Type B pancreatic cell (in vitro differentiated cells): Measurements from ENCODE around the gene RELB. TPM values are rescaled to one million over a fixed set of nuclear protein-coding genes. Genes with fewer than 3 reads are reported as not detected.

Experiments used
- DNase-seq: peaks from one replicate; pipeline ENCODE4 v3.0.0; 2021; ENCODE audit warnings: mixed read lengths; ENCODE audit not compliant: unreplicated experiment; ENCODE audit errors: extremely low spot score
- H3K27ac Mint-ChIP-seq: 2 replicates; pipeline ENCODE4 v1.8.0; 2021; ENCODE audit warnings: mild to moderate bottlenecking, mixed read lengths
- H3K27me3 Mint-ChIP-seq: 2 replicates; pipeline ENCODE4 v1.8.0; 2021; ENCODE audit warnings: mixed read lengths
- H3K36me3 Mint-ChIP-seq: 2 replicates; pipeline ENCODE4 v1.8.0; 2021; ENCODE audit warnings: mixed read lengths
- H3K4me1 Mint-ChIP-seq: one replicate; pipeline ENCODE4 v1.8.0; 2021; ENCODE audit warnings: mixed read lengths; ENCODE audit not compliant: unreplicated experiment
- H3K4me3 Mint-ChIP-seq: 2 replicates; pipeline ENCODE4 v1.8.0; 2021; ENCODE audit warnings: mild to moderate bottlenecking, mixed read lengths
- H3K9me3 Mint-ChIP-seq: 2 replicates; pipeline ENCODE4 v1.8.0; 2021; ENCODE audit warnings: mixed read lengths
- CTCF ChIP-seq: fragments of 200-600 bp; sonication (generic); conservative IDR thresholded peaks from 2 replicates; pipeline ENCODE4 v1.5.0; 2021; ENCODE audit warnings: antibody characterized with exemption, mild to moderate bottlenecking
- total RNA-seq: library from RNA; stranded (reverse); gene quantifications from 2 replicates; pipeline ENCODE4 v1.2.1, GENCODE V29; 2021; ENCODE audit warnings: low replicate concordance

Gene RELB
- total RNA-seq, 1 donor from 2014 or later: 6.9 TPM

- H3K36me3 Mint-ChIP-seq: no peaks in the 10 kb centered on the region
Observed at GRCh38 chr19:45019187-45019586, 17.9 kb downstream of the RELB start.

GRCh38 chr19:45020071-45020470 is 18.8 kb downstream of the RELB start:
- H3K4me3 Mint-ChIP-seq: no peak overlapping the region
- H3K36me3 Mint-ChIP-seq: no peaks in the 10 kb centered on the region
- TF ChIP-seq CTCF: no peak
- peaks cover 3% of the 10 kb centered on the region for H3K4me1 Mint-ChIP-seq
- DNase-seq: no peak
- H3K9me3 Mint-ChIP-seq: no peaks in the 10 kb centered on the region
- H3K27ac Mint-ChIP-seq: no peak overlapping the region
- no peaks in the 10 kb centered on the region for H3K27me3 Mint-ChIP-seq

More at GRCh38 chr19:45019187-45019586, 17.9 kb downstream of the RELB start:
- H3K27me3 Mint-ChIP-seq: no peaks in the 10 kb centered on the region
- no peak overlapping the region for H3K27ac Mint-ChIP-seq
- TF ChIP-seq CTCF: no peak
- DNase-seq: no peak
- H3K4me1 Mint-ChIP-seq: peaks cover 3% of the 10 kb centered on the region
- H3K9me3 Mint-ChIP-seq: no peaks in the 10 kb centered on the region
- no peak overlapping the region for H3K4me3 Mint-ChIP-seq

GRCh38 chr19:45021971-45022370 is 20.7 kb downstream of the RELB start:
- H3K27me3 Mint-ChIP-seq: no peaks in the 10 kb centered on the region
- no peak for DNase-seq
- H3K4me3 Mint-ChIP-seq: no peak overlapping the region
- H3K4me1 Mint-ChIP-seq: peaks cover 2% of the 10 kb centered on the region
- H3K27ac Mint-ChIP-seq: no peak overlapping the region
- no peaks in the 10 kb centered on the region for H3K36me3 Mint-ChIP-seq
- no peak for TF ChIP-seq CTCF
- H3K9me3 Mint-ChIP-seq: no peaks in the 10 kb centered on the region

- no peaks in the 10 kb centered on the region for H3K4me1 Mint-ChIP-seq
- H3K4me3 Mint-ChIP-seq: no peak overlapping the region
- no peak for DNase-seq
- no peak for TF ChIP-seq CTCF
- H3K27me3 Mint-ChIP-seq: no peaks in the 10 kb centered on the region
- no peak overlapping the region for H3K27ac Mint-ChIP-seq
- H3K9me3 Mint-ChIP-seq: no peaks in the 10 kb centered on the region
- H3K36me3 Mint-ChIP-seq: no peaks in the 10 kb centered on the region
Observed at GRCh38 chr19:45023048-45023447, 21.8 kb downstream of the RELB start.

- TF ChIP-seq CTCF: no peak
- DNase-seq: no peak
- H3K4me1 Mint-ChIP-seq: no peaks in the 10 kb centered on the region
- no peak overlapping the region for H3K4me3 Mint-ChIP-seq
- H3K27ac Mint-ChIP-seq: no peak overlapping the region
- no peaks in the 10 kb centered on the region for H3K9me3 Mint-ChIP-seq
- no peaks in the 10 kb centered on the region for H3K36me3 Mint-ChIP-seq
- H3K27me3 Mint-ChIP-seq: no peaks in the 10 kb centered on the region
Observed at GRCh38 chr19:45025264-45025663, 24.0 kb downstream of the RELB start.

GRCh38 chr19:45027371-45027770 is 26.1 kb downstream of the RELB start:
- Mint-ChIP-seq H3K4me3 (no peak overlapping the region), H3K36me3 (peaks cover 3% of the 10 kb centered on the region), H3K4me1 (no peaks in the 10 kb centered on the region), H3K9me3 (no peaks in the 10 kb centered on the region), H3K27me3 (no peaks in the 10 kb centered on the region), H3K27ac (no peak overlapping the region)
- DNase-seq: no peak
- TF ChIP-seq CTCF: no peak
